Cerebellar nuclear complex (tissue), 1 donor: Measurements from ENCODE around the gene EPRS1.
A peak's percentile ranks its signal among the peaks of the same experiment; 100 is the strongest.
"Not testable (repeated sequence)": the region's sequence is repeated elsewhere in the genome, so short reads cannot be mapped to it uniquely, and the experiment has no call there.

ENCODE experiments used
- DNase-seq, 2 experiments: peaks; one replicate each; lab custom pipeline; 2025; lab: John Stamatoyannopoulos, UW

Gene EPRS1

GRCh38 chr1:220046052-220046930, at the start of gene EPRS1:
Gene EPRS1, minus strand, starts transcription at chr1:220046505. Its CDS starts 117 bp downstream, at chr1:220046388.
- peak; percentile 65 to 92 for DNase-seq

GRCh38 chr1:220094016-220094911, 48.0 kb upstream of the EPRS1 start, which contains the start of gene IARS2:
Gene IARS2, plus strand, starts transcription at chr1:220094132. Its CDS starts 85 bp downstream, at chr1:220094217.
- peak in 1 of 2 experiments; percentile 12 for DNase-seq

GRCh38 chr1:220093361-220094015, 47.2 kb upstream of the EPRS1 start:
- no peak for DNase-seq

GRCh38 chr1:220092694-220093093, 46.4 kb upstream of the EPRS1 start:
- no peak for DNase-seq

GRCh38 chr1:220089650-220090556, 43.6 kb upstream of the EPRS1 start, which contains the start of gene BPNT1:
Gene BPNT1, minus strand, starts transcription at chr1:220089788. Its CDS starts 9,942 bp downstream, at chr1:220079846.
- peak; percentile 20 to 71 for DNase-seq

- not testable (repeated sequence) for DNase-seq
Measured at GRCh38 chr1:220086261-220086686, 40.0 kb upstream of the EPRS1 start.

GRCh38 chr1:220084460-220084859, 38.2 kb upstream of the EPRS1 start:
- DNase-seq: no peak

- DNase-seq: no peak
Measured at GRCh38 chr1:220077887-220078286, 31.6 kb upstream of the EPRS1 start.

GRCh38 chr1:220076861-220077762, 30.8 kb upstream of the EPRS1 start:
- DNase-seq: no peak

GRCh38 chr1:220067269-220068204, 21.2 kb upstream of the EPRS1 start:
- DNase-seq: no peak

GRCh38 chr1:220062629-220063028, 16.3 kb upstream of the EPRS1 start:
- no peak for DNase-seq

GRCh38 chr1:220060876-220061275, 14.6 kb upstream of the EPRS1 start:
- no peak for DNase-seq

GRCh38 chr1:220056374-220056773, 10.1 kb upstream of the EPRS1 start:
- no peak for DNase-seq

- no peak for DNase-seq
Measured at GRCh38 chr1:220045356-220046051, 801 bp downstream of the EPRS1 start.

GRCh38 chr1:220044678-220045355, 1.5 kb downstream of the EPRS1 start:
- no peak for DNase-seq

GRCh38 chr1:220043646-220044045, 2.7 kb downstream of the EPRS1 start:
- DNase-seq: no peak

GRCh38 chr1:220040028-220040596, 6.2 kb downstream of the EPRS1 start:
- DNase-seq: no peak
